Body of pancreas (tissue), 4 donors: ENCODE results near the gene CFAP97D1. TPM values are rescaled to one million over a fixed set of nuclear protein-coding genes. Genes with fewer than 3 reads are reported as not detected.

Experiments
- ATAC-seq: fragments of 150-250 bp; one replicate; pipeline ENCODE4 v1.9.1; 2016
- DNase-seq, 4 donors: peaks; one replicate each; pipeline ENCODE4 v3.0.0-alpha.2; 2019
- H3K27ac ChIP-seq, 4 donors: fragments of 200-600 bp; sonication (generic); 1 replicate in 3 of 4; 2 replicates in 1 of 4; pipeline versions ENCODE4 v1.5.1 to v1.6.1; 2016 to 2019; ENCODE audit warnings: mild to moderate bottlenecking in 1 of 4, mixed read lengths in 1 of 4, moderate library complexity in 1 of 4
- H3K27me3 ChIP-seq, 2 donors: fragments of 200-600 bp; sonication (generic); one replicate each; pipeline ENCODE4 v1.6.0; 2016; ENCODE audit warnings: mild to moderate bottlenecking in 1 of 2
- H3K36me3 ChIP-seq, 2 donors: fragments of 200-600 bp; sonication (generic); replicated peaks in 1 of 2; 2 replicates each; pipeline ENCODE4 v1.5.1; 2016; ENCODE audit warnings: low read depth in 2 of 2; ENCODE audit not compliant: insufficient read depth in 1 of 2
- H3K4me1 ChIP-seq: fragments of 200-600 bp; sonication (generic); one replicate; pipeline ENCODE4 v1.6.0; 2016
- H3K4me3 ChIP-seq, 2 donors: fragments of 200-600 bp; sonication (generic); 1 replicate in 1 of 2; 2 replicates in 1 of 2; pipeline ENCODE4 v1.5.1; 2016 to 2019
- H3K9me3 ChIP-seq, 3 donors: fragments of 200-600 bp; sonication (generic); 1 replicate in 2 of 3; 2 replicates in 1 of 3; pipeline ENCODE4 v1.5.1; 2016
- CTCF ChIP-seq, 7 experiments: fragments of 450-650 bp in 4 of 7; fragments of 200-600 bp in 3 of 7; sonication (generic) in 3 of 7; IDR thresholded peaks; one replicate each; pipeline ENCODE4 v1.5.1; 2016 to 2019; ENCODE audit warnings: antibody characterized with exemption in 7 of 7
- POLR2A ChIP-seq, 3 donors: fragments of 450-650 bp; IDR thresholded peaks; one replicate each; pipeline ENCODE4 v1.6.1; 2016; ENCODE audit warnings: antibody characterized with exemption in 3 of 3, mild to moderate bottlenecking in 2 of 3
- WGBS, 2 donors: methylation state at CpG; one replicate each; pipeline ENCODE4 v1.1.5; 2017; 5-methylcytosine and 5-hydroxymethylcytosine counted together
- intact Hi-C: fragments of 100-400 bp; cut with DNase I; formaldehyde crosslinking; loops from one replicate; pipeline ENCODE4 v1.15.1; 2023
- total RNA-seq, 2 donors: library from RNA; depleted of rRNA; stranded (reverse); fragments of >200 nt; gene quantifications; one replicate each; pipeline ENCODE4 v1.1.0, GENCODE V29; 2016

CFAP97D1 gene
- total RNA-seq, 2 donors from 2014 or later = not detected

- Histone ChIP-seq H3K36me3 (no peaks in the 10 kb centered on the region), H3K9me3 (no peaks in the 10 kb centered on the region), H3K4me1 (peaks cover 15% of the 10 kb centered on the region), H3K27me3 (no peaks in the 10 kb centered on the region), H3K27ac (no peak overlapping the region), H3K4me3 (no peak overlapping the region)
- DNase-seq = no peak
- TF ChIP-seq CTCF (IDR thresholded peaks at IDR 0.05) (no peak), POLR2A (IDR thresholded peaks at IDR 0.05) (no peak)
- ATAC-seq = no peak
- intact Hi-C loops = no loop called here
- 96 to 97% methylated on average over 7 to 9 of the region's 9 CpGs for WGBS, 2 donors
Observed at GRCh38 chr17:43827596-43827995, 47.4 kb downstream of the CFAP97D1 start.

GRCh38 chr17:43829738-43830137 is 49.5 kb downstream of the CFAP97D1 start:
- H3K27ac ChIP-seq = no peak overlapping the region
- no peak overlapping the region for H3K4me3 ChIP-seq
- ATAC-seq (no peak), DNase-seq (no peak)
- peaks cover 26% of the 10 kb centered on the region for H3K4me1 ChIP-seq
- intact Hi-C loops = no loop called here
- H3K27me3 ChIP-seq = no peaks in the 10 kb centered on the region
- 96% methylated on average over 14 of the region's 14 CpGs; no CpG with 5 or more reads in 1 of the 2 donors for WGBS, 2 donors
- TF ChIP-seq CTCF (IDR thresholded peaks at IDR 0.05) (no peak), POLR2A (IDR thresholded peaks at IDR 0.05) (no peak)
- no peaks in the 10 kb centered on the region for H3K9me3 ChIP-seq
- no peaks in the 10 kb centered on the region for H3K36me3 ChIP-seq

GRCh38 chr17:43830510-43831140 is 50.4 kb downstream of the CFAP97D1 start:
- ATAC-seq (no peak), DNase-seq (no peak)
- H3K4me1 ChIP-seq = peaks cover 26% of the 10 kb centered on the region
- intact Hi-C loops = no loop called here
- H3K27me3 ChIP-seq = no peaks in the 10 kb centered on the region
- TF ChIP-seq CTCF (IDR thresholded peaks at IDR 0.05) (no peak), POLR2A (IDR thresholded peaks at IDR 0.05) (no peak)
- no peak overlapping the region for H3K27ac ChIP-seq
- WGBS, 2 donors = 85 to 96% methylated on average over 7 of the region's 7 CpGs
- no peak overlapping the region for H3K4me3 ChIP-seq
- H3K36me3 ChIP-seq = no peaks in the 10 kb centered on the region
- H3K9me3 ChIP-seq = no peaks in the 10 kb centered on the region

- Histone ChIP-seq H3K36me3 (no peaks in the 10 kb centered on the region), H3K27me3 (no peaks in the 10 kb centered on the region), H3K4me1 (peaks cover 26% of the 10 kb centered on the region), H3K4me3 (no peak overlapping the region), H3K27ac (no peak overlapping the region), H3K9me3 (no peaks in the 10 kb centered on the region)
- WGBS, 2 donors = 64 to 66% methylated on average over 5 to 8 of the region's 8 CpGs
- intact Hi-C loops = no loop called here
- ATAC-seq (no peak), DNase-seq (peak in 1 of 4 donors; percentile 28)
- no peak for TF ChIP-seq CTCF (IDR thresholded peaks at IDR 0.05)
- TF ChIP-seq POLR2A (IDR thresholded peaks at IDR 0.05) = no peak
Observed at GRCh38 chr17:43831633-43832032, 51.4 kb downstream of the CFAP97D1 start.
